SIG-M5 treated with dmso at 0.1 percent for 504 hours (cell line): Measurements from ENCODE around the gene PARK7.

Source experiments
- DNase-seq: peaks from one replicate; lab custom pipeline; 2025; ENCODE audit not compliant: unreplicated experiment; lab: John Stamatoyannopoulos, UW

The PARK7 gene

GRCh38 chr1:8021676-8022266 lies 60.3 kb downstream of the PARK7 start:
- DNase-seq = no peak

- DNase-seq = no peak
These were observed 61.1 kb downstream of the PARK7 start for GRCh38 chr1:8022395-8023286.

- no peak for DNase-seq
These were observed 61.9 kb downstream of the PARK7 start for GRCh38 chr1:8023287-8023994.

GRCh38 chr1:8023995-8024313 lies 62.4 kb downstream of the PARK7 start:
- DNase-seq = no peak

GRCh38 chr1:8024329-8024728 lies 62.8 kb downstream of the PARK7 start:
- DNase-seq = no peak

GRCh38 chr1:8025061-8025670 lies 63.7 kb downstream of the PARK7 start:
- DNase-seq = peak; percentile 19

- no peak for DNase-seq
These were observed 64.2 kb downstream of the PARK7 start for GRCh38 chr1:8025671-8026144.

GRCh38 chr1:8026153-8026975 lies 64.9 kb downstream of the PARK7 start, which contains the start of gene ERRFI1:
Gene ERRFI1 (minus strand): TSS chr1:8026309. CDS start chr1:8015619, 10,690 bp downstream.
- peak; percentile 67 for DNase-seq

GRCh38 chr1:8026976-8027747 lies 65.7 kb downstream of the PARK7 start:
- no peak for DNase-seq

- no peak for DNase-seq
These were observed 66.4 kb downstream of the PARK7 start for GRCh38 chr1:8027748-8028570.

GRCh38 chr1:8028571-8028910 lies 67.0 kb downstream of the PARK7 start:
- no peak for DNase-seq

- DNase-seq = peak; percentile 51
These were observed 69.8 kb downstream of the PARK7 start for GRCh38 chr1:8031176-8031785.

GRCh38 chr1:8032366-8032910 lies 70.9 kb downstream of the PARK7 start:
- no peak for DNase-seq

- DNase-seq = no peak
These were observed 71.8 kb downstream of the PARK7 start for GRCh38 chr1:8033322-8033721.
